VCaP (cell line): ENCODE data around the gene CMIP.
"Not testable (repeated sequence)": the region's sequence is repeated elsewhere in the genome, so short reads cannot be mapped to it uniquely, and the experiment has no call there.

Experiments
- H3K27ac ChIP-seq: fragments of 450-650 bp; 2 replicates; pipeline ENCODE4 v1.5.1; 2017
- CTCF ChIP-seq: fragments of 450-650 bp; conservative IDR thresholded peaks from 2 replicates; pipeline ENCODE4 v1.5.1; 2017; ENCODE audit warnings: mild to moderate bottlenecking, moderate library complexity

The CMIP gene

GRCh38 chr16:81413245-81413990 is 31.2 kb upstream of the CMIP start:
- H3K27ac ChIP-seq, result no peak overlapping the region
- TF ChIP-seq CTCF, result no peak

- no peak for TF ChIP-seq CTCF
- no peak overlapping the region for H3K27ac ChIP-seq
Observed at GRCh38 chr16:81415751-81416150, 28.9 kb upstream of the CMIP start.

- TF ChIP-seq CTCF, result no peak
Observed at GRCh38 chr16:81416749-81417148, 27.9 kb upstream of the CMIP start.

GRCh38 chr16:81417210-81417609 is 27.4 kb upstream of the CMIP start:
- TF ChIP-seq CTCF, result no peak
- no peak overlapping the region for H3K27ac ChIP-seq

More at GRCh38 chr16:81416749-81417148, 27.9 kb upstream of the CMIP start:
- H3K27ac ChIP-seq, result no peak overlapping the region

- no peak overlapping the region for H3K27ac ChIP-seq
- TF ChIP-seq CTCF, result no peak
Observed at GRCh38 chr16:81419806-81420205, 24.8 kb upstream of the CMIP start.

- no peak overlapping the region for H3K27ac ChIP-seq
- no peak for TF ChIP-seq CTCF
Observed at GRCh38 chr16:81421126-81421525, 23.5 kb upstream of the CMIP start.

GRCh38 chr16:81421536-81421935 is 23.1 kb upstream of the CMIP start:
- TF ChIP-seq CTCF, result no peak

GRCh38 chr16:81422153-81422552 is 22.5 kb upstream of the CMIP start:
- not testable (repeated sequence) for H3K27ac ChIP-seq

More at GRCh38 chr16:81421536-81421935, 23.1 kb upstream of the CMIP start:
- H3K27ac ChIP-seq, result no peak overlapping the region
